ENCODE results near the gene KPNA3.
"Not testable (repeated sequence)": the region's sequence is repeated elsewhere in the genome, so short reads cannot be mapped to it uniquely, and the experiment has no call there.

Gene KPNA3

DNA sequence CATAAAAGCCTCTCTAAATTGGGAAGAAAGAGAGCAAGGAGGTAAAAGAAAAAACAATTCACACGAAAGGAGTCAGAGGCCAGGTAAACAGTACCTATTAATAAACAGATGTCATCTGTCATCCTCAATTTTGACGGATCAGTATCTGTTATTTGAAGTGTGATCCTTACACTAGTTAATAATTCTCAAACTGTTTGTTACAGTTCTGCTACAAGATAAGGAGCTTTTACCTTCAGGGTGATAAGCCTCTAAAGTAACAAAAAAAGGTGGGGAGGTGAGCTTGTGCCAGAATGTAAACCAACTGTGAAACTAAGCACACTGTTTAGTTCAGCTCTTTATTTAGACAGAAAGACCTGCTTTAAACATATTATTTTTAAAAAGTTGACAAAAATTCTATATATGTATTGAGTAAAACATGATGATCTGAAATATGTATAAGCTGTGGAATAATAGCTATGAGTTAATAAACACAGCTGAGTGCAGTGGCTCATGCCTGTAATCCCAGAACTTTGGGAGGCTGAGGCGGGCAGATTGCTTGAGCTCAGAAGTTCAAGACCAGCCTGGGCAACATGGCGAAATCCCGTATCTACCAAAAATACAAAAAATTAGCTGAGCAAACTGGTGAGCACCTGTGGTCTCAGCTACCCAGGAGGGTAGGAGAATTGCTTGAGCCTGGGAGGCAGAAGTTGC, 52.8 kb downstream of the KPNA3 start:
- DNase-seq, result no peak

DNA sequence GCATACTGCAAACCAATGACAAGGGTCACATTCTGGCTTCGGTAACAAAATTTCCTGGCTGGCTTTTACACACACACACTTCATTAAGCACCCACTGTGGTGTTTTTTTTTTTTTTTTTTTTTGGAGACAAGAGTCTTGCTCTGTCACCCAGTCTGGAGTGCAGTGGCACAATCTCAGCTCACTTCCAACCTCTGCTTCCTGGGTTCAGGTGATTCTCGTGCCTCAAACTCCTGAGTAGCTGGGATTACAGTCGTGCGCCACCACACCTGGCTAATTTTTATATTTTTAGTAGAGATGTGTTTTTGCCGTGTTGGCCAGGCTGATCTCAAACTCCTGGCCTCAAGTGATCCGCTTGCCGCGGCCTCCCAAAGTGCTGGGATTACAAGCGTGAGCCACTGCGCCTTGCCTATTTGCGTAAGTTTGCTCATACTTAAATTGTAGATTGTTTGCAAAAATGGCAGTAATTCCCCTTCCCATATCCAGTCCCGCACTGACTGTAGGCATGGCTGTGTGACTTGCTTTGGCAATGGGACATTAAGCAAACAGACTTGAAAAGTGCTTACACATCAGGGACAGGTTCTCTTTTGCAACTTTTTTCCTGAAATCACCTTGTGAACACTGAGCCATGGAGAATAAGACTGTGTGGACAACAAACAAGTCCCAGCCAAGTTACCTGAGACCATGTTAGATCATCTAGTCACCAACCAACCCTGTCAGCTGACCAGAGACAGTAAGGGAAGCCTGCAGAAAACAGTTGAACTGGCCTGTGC, 59.1 kb downstream of the KPNA3 start:
- no peak for DNase-seq

DNA sequence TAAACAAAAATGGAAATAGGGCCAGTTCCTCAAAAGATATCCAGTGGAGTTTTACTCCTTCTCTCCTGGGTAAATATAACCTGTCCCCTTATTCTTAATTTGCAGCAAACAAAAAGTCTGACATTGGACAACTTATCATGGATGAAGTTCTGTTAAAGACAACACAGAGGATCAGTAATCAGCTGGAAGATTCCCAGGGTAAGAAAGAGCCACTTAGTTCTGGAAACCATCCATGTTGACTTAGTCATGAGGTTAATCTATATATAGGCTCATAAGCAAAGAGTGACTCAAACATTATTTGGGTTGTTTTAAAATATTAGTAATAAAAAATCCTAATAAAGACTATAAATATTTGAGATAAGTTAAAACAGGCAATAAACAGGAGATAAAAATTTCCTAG, 60.7 kb downstream of the KPNA3 start:
- DNase-seq, result no peak

DNA sequence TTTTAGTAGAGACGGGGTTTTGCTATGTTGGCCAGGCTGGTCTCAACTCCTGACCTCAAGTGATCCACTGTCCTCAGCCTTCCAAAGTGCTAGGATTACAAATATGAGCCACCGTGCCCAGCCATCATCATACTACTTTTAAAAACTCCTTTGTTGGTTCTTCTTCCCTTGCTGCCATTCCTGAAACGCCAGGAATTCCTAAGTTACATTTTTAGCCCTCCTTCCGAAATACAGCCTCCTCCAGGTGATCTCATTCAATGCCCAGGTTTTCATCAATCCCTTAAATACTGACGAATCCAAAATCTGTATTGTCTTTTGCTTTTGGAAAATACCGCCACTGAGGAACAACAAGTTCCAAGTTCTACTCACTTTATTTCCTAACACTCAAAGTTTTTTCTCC, 75.9 kb downstream of the KPNA3 start:
- DNase-seq, result no peak

DNA sequence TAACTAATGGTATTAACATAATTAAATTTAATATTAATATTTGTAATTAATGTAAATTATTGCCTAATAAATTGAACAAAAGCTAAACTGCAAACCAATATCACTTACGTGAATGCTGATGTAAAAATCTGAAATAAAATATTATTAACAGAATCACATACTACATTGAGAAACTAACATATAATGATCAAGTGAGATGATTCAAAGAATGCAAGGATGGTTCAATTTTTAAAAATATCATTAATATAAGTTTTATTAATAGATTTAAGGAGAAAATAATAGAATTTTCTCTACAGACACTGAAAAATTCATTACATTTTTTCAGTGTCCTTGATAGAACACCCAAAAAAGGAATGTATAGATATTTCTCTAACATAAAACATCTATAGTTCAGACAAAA, 77.7 kb downstream of the KPNA3 start:
- DNase-seq, result no peak

DNA sequence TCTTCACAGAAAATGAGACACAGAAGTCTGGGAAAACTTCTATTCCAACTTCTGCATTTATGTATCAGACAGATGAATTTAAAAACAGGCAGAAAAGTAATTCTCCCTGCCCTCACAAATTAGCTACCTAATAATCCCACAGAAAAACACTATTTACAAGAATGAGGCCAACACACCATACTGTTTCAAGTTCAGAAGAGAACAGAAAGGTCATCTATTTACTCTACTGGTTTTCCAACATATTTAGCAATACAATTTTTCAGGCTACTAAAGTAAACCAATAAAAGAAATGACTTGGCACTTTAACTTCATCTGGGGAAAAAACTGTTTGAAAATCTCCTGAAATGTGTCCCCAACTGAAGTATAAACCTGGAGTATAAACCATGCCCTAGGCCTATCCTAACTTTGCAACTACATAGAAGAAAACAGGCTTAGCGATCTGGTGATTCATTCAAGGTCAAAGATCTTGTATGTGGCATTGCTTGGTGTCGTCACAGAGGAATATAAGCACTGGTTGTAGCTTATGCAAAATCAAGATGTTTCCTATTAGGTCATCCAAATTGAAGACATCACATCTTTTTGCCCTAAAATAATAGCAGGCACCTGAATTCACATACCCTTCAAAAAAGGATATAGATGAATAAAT, 81.1 kb downstream of the KPNA3 start:
- no peak for DNase-seq

DNA sequence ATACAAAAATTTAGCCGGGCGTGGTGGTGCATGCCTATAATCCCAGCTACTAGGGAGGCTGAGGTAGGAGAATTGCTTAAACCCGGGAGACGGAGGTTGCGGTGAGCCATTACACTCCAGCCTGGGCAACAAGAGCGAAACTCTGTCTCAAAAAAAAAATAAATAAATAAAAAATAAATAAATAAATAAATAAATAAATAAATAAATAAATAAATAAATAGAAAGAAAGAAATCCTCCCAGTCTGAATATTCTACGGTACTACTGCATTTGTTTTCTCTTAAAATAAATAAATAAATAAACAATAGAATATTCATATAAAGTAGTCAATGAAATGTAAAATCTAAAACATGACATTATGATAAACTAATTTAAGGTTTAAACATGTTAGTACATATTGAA, 88.2 kb downstream of the KPNA3 start:
- DNase-seq, result not testable (repeated sequence)

DNA sequence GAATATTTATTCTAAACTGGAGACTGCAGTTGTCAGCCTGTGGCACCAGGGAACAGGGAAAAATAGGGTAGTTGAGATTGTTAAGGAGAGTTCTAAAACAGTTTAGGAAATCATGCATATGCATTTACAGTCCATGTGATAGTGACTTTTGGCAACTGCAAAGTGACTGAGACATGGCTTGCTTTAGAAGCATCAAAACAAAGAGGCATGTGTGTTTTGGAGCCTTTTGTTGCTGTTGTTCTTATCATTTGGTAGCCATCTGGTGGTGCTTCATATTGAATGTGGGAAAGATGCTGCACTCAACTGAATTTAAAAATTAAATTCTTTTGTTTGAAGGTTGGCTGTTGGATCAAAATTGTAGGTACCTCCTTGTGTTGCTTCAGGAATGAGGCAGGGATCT, 91.0 kb downstream of the KPNA3 start:
- no peak for DNase-seq

DNA sequence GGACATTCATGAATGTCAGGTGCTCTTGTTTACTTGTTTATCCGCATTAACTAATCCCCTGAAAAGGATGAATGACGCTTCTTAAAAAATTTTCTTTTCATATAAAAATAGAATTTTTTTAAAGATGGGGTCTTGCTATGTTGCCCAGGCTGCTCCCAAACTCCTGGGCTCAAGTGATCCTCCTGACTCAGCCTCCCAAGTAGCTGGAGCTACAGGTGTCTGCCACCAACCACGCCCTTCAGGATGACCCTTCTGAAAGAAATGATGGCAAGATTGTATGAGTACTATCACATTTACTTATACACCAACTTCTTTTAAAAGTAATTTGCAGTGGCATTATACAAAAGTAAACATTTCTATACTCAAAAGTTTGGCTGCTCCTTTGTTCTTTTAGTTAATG, 95.0 kb downstream of the KPNA3 start:
- DNase-seq, result no peak

DNA sequence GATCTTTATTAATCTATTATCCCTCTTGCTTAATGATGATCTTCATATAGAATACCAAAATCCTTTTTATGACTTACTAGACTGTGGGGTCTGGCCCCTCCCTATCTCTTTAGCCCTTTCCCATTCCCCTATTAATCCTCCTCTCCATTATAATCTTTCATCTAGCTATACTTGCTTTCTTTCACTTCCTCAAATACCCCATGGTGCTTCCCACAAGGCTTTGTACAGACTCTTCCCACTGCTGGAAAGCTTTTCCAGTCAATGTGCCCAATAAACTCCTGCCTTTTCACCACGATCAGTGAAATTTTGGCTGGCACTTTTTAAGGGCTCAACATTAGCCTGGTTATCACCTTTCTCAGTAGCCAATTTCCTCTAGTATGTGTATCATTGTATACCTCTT, 98.0 kb downstream of the KPNA3 start:
- DNase-seq, result no peak

DNA sequence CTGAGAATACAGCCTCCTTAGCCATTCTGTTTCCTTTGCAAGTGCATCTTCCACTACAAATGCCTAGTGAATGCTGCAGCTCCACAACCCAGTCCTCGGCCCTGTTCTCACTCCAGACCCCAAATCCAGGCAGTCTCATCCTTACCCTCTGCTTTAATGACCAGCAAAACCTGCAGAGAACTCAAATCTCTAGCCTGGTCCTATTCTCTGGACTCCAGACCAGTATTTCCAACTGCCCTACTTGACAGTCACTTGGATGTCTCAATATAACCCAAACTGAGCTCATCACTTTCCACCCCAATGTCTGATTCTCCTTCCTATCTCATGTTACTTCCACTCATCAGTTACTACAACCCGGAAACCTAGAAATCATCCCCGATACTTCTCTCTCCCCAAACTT, 98.6 kb downstream of the KPNA3 start:
- no peak for DNase-seq

DNA sequence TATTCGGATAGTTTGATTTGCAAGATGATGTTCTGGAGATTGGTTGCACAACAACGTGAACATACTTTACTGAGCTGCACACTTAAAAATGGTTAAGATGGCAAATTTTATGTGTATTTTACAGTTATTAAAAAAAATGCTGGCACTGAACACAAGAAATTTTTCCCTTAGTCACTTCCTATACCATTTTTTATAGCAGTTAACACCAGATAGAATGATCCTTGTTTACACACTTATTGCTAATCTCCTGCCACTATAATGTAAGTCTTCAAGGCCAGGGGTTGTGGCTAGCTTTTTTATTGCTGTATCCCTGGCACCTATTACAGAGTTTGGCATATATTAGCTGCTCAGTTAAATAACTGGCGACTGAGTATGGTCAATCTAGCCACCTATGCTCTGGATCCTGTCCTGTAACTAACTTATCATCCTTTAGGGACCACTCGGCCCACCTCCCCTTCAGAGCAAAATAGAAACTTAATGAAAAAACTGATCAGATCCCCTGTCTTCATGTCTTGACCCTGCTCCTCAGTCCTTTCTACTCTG, 99.2 kb downstream of the KPNA3 start:
- no peak for DNase-seq

DNA sequence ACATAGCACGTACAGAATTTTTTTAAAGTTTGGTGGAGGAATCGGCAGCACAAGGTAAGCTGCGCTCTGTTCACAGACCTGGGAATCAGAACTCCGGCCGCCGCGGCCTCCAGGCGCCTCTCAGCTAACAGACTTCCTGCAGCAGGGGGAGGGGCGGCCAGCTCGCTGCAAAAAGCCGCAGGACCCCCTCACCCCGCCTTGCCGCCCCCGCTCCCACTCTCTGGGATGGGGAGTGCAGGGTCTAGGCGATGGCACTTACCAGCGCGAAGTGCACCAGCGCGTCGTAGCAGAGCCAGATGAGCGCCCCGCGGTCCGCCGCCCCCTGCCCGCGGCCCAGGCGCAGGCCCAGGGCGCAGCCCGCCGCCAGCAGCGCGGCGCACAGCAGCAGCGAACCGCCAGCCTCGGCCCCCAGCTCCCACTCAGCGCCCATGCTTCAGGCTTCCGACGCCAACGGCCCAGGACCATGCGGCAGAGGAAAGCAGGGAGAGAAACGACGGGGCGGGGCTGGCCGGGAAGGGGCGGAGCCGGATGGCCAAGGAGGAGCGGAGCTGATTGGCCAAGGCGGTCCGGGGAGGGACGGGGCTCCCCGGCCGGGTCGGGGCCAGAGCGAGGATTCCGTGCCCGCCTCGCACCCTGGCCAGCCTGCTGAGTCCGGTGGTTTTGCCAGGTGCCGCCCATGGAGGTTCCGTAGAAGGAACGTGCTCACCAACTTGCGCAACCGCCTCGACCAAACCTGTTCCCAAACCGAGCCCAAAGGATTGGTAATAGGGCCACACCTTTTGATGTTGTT, 101.3 kb downstream of the KPNA3 start, which contains the start of gene EBPL:
Gene EBPL, minus strand, starts transcription at position 492 of the 790 bp plus-strand sequence. Its CDS starts 62 bp downstream, at position 430.
- DNase-seq, result peak; percentile 97

DNA sequence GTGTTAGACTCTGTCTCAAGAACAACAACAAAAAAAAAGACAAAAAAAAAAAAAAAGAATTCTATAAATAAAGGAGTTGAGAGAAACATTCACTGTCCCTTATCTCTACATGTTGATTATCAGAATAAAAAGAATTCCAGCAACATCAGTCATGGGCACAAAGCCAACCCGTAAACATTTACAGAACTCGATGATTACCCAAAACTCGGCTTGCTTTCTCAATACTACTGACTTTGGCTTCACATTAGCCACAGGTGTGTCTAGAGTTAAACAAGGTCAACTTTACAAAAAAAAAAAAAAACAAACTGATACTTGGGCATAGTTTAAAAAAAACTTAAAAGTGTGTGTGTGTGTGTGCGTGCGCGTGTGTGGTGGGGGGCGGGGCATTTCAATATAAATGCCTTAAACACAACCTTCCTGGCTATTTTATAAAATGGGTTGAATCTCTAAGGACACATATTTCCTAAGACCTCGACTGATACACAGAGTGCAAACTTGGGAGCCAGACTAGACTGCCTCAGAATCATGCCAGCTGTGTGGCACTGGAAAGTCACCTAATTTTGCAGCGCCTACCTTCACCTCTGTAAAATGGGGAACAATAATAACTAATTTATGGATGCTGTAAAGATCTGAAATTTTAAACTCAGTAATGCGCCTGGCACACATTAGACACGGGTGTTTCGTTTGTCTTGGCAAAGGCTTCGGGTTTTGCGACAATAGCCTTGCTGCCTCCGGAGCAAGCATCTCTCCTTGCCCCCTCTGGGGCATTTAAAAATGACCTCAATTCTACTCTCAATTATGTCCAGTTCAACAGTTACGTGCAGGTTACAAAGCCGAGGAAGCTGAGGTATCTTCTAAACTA, 102.1 kb downstream of the KPNA3 start:
- DNase-seq, result no peak

DNA sequence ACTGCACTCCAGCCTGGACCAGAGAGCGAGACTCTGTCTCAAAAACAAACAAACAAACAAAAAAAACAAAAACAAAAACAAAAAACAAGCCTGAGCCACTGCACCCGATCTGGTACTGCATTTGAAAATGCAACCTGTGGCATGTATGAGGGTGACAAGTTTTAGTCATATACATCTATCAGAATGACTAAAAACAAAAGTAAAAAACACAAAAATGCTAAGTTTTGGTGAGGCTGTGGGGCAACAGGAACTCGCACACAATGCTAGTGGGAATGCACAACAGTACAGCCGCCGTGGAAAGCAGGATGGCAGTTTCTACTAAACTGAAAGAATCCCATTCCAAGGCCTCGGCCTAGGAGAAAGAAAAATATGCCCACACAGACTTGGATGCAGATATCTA, 109.0 kb downstream of the KPNA3 start:
- DNase-seq, result no peak

DNA sequence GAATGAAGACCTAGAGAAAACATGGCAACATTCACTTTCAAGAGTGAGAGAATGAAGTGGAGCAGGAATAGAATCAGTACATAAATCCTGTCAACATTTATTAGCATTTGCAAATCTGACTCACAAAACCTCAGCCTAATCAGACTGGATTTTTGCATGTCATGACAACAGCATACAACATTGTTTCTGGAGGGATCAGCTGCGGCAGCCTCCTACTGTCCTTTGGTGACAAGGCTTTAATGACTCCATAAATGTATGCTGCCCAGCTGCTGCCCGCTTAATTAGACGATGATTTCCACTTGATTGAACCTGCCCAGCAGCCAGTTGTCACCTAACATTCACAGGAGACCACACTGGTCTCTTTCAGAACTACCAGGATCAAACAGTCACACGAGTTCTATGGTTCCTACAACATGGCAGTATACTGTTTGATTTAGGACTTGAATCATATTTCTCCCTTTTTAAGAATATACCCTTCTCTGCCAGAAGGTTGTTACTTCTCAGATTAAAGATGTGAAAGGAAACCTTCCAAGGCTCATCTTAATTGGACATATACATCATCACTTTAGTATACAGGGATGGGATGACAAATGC, 110.5 kb downstream of the KPNA3 start:
- peak; percentile 96 for DNase-seq

DNA sequence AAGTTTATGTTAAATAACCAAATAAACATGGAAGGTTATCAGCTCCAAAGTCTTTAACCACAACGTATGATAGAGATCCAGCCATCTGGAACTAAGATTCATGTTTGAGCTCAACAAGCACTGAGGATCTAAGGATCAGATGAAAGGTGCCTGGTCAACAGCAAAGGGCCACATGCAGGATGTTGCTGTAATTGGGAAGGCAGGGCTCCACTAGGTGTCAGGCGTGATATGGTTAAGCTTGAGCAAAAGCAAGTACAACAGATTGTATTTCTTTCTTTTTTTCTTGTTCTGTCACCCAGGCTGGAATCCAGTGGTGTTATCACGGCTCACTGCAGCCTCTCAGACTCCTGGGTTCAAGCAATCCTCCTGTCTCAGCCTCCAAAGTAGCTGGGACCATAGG, 113.2 kb downstream of the KPNA3 start:
- peak; percentile 15 for DNase-seq

DNA sequence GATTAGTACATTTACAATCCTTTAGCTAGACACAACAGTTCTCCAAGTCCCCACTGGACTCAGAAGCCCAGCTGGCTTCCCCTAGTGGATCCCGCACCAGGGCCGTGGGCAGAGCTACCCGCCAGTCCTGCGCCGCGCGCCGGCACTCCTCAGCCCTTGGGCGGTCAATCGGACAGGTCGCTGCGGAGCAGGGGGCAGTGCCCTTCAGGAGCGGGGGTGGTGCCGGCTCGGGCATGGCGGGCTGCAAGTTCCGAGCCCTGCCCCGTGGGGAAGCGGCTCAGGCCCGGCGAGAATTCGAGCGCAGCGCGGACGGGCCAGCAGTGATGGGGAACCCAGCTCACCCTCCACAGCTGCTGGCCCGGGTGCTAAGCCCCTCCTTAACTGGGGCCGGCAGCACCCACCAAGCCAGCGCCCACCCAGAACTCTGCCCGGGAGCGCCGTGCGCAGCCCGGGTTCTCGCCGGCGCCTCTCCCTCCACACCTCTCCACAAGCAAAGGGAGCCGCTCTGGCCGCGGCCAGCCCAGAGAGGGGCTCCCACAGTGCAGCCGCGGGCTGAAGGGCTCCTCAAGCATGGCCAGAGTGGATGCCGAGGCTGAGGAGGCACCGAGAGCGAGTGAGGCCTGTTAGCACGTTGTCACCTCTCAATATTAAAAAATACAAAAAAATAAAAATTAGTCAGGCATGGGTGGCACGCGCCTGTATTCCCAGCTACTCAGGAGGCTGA, 114.1 kb downstream of the KPNA3 start:
- DNase-seq, result no peak

DNA sequence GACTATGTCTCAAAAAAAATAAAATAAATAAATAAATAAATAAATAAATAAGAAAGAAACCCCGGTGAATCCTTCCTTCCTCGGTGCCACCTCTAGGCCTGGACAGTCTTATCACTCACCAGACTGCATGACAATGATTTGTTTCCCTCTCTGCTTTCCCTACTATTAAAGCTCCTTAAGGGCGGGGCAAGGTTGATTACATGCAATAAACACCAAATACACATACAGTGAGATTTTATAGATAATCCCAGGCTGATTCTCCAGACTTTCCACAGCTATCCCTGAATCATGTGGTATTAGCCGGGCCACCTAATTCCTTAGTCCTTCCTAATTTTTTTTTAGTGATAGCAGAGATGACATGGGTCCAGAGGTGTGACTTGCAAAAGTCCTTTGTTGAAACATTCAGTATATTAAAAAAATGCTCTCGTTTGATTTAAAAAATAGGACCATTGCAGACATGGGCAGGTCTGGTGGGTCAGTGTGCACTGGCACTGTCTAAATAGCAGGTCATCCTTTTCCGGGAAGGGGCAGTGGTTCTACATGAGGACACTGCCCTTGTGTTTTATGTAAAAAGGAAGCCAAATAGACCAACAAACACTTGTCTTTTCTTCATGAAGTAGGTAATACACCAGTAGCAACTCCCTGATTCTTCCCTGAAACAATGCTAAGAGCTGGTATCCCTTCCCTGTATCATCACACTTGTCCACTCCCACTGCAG, 115.7 kb downstream of the KPNA3 start:
- no peak for DNase-seq

DNA sequence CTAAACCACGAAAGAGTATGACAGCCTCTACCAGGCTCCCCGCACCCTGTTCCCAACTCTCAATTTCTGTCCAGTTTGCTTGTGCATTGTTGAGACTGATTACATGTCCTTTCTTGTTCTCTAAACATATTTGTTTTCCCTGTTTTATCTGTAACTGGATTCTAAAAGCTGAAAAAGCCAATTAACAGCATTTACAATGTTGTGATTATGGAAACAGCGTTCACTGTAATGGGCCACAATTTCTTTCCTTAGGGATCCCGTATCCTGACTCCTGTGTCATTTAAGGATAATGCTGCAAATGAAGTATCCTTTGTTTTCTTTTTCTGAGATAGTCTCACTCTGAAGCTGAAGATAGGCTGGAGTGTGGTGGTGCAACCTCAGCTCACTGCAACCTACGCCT, 121.7 kb downstream of the KPNA3 start:
- DNase-seq, result no peak
